Gastroesophageal sphincter (tissue), 3 donors: ENCODE measurements around the gene ARHGAP19.

ENCODE experiments used
- POLR2A ChIP-seq, 2 donors: fragments of 450-650 bp; IDR thresholded peaks; one replicate each; pipeline ENCODE4 v1.6.1; 2017; ENCODE audit warnings: antibody characterized with exemption in 2 of 2, mild to moderate bottlenecking in 2 of 2, moderate library complexity in 1 of 2
- POLR2AphosphoS5 ChIP-seq: sonication (generic); formaldehyde crosslinking; IDR thresholded peaks from one replicate; pipeline ENCODE4 v1.6.1; 2017; ENCODE audit warnings: antibody characterized with exemption
- TF ChIP-seq, protein P1 (sequence below), 4 experiments: fragments of 200-600 bp in 2 of 4; fragments of 450-650 bp in 2 of 4; sonication (generic) in 1 of 4; IDR thresholded peaks; one replicate each; pipeline ENCODE4 v1.5.1; 2017 to 2019; ENCODE audit warnings: antibody characterized with exemption in 4 of 4, mild to moderate bottlenecking in 2 of 4, moderate library complexity in 2 of 4

DNA sequence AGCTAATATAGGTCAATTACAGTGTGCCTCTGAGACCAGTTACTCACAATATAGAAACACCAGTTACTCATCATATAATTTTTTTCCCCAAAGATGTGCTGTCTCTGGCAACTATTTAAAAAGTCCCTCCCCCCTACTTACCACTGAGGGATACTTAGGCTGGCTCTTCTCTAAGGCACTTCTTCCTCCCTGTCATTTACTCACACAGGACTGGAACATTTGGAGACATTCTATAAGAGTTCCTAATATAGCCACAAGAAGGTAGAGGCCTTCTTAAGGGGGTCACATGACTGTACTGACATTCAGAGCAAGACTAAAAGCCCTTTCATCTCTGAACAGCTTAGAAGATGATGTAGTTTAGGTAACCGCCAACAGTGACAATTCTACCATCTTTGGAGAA is 62.3 kb downstream of the ARHGAP19 start:
- TF ChIP-seq POLR2A (IDR thresholded peaks at IDR 0.05) (no peak), POLR2AphosphoS5 (no peak)
- TF ChIP-seq, protein P1, sequence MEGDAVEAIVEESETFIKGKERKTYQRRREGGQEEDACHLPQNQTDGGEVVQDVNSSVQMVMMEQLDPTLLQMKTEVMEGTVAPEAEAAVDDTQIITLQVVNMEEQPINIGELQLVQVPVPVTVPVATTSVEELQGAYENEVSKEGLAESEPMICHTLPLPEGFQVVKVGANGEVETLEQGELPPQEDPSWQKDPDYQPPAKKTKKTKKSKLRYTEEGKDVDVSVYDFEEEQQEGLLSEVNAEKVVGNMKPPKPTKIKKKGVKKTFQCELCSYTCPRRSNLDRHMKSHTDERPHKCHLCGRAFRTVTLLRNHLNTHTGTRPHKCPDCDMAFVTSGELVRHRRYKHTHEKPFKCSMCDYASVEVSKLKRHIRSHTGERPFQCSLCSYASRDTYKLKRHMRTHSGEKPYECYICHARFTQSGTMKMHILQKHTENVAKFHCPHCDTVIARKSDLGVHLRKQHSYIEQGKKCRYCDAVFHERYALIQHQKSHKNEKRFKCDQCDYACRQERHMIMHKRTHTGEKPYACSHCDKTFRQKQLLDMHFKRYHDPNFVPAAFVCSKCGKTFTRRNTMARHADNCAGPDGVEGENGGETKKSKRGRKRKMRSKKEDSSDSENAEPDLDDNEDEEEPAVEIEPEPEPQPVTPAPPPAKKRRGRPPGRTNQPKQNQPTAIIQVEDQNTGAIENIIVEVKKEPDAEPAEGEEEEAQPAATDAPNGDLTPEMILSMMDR (IDR thresholded peaks at IDR 0.05): no peak
